Breast epithelium (tissue), 4 donors: ENCODE measurements around the gene OPTN. TPM values are rescaled to one million over a fixed set of nuclear protein-coding genes. Genes with fewer than 3 reads are reported as not detected.
"Not testable (repeated sequence)": the region's sequence is repeated elsewhere in the genome, so short reads cannot be mapped to it uniquely, and the experiment has no call there.

Source experiments
- DNase-seq, 2 donors: peaks; one replicate each; pipeline ENCODE4 v3.0.0-alpha.2; 2019; ENCODE audit warnings: low spot score in 2 of 2
- H3K27ac ChIP-seq, 2 donors: fragments of 200-600 bp; sonication (generic) in 1 of 2; one replicate each; pipeline ENCODE4 v1.5.1; 2016 to 2019; ENCODE audit warnings: mild to moderate bottlenecking in 1 of 2
- H3K27me3 ChIP-seq, 2 donors: fragments of 200-600 bp; sonication (generic) in 1 of 2; one replicate each; pipeline versions ENCODE4 v1.5.1 to v1.6.0; 2017 to 2019; ENCODE audit warnings: control low read depth in 1 of 2, mild to moderate bottlenecking in 1 of 2
- H3K36me3 ChIP-seq: fragments of 200-600 bp; one replicate; pipeline ENCODE4 v1.5.1; 2019
- H3K4me1 ChIP-seq, 2 donors: fragments of 200-600 bp; sonication (generic); one replicate each; pipeline ENCODE4 v1.5.1; 2016 to 2019; ENCODE audit warnings: control low read depth in 1 of 2
- H3K4me3 ChIP-seq, 3 donors: fragments of 200-600 bp; sonication (generic); 1 replicate in 2 of 3; 2 replicates in 1 of 3; pipeline ENCODE4 v1.5.1; 2016 to 2019; ENCODE audit warnings: mild to moderate bottlenecking in 3 of 3, moderate library complexity in 2 of 3
- H3K9me3 ChIP-seq, 2 donors: fragments of 200-600 bp; sonication (generic) in 1 of 2; one replicate each; pipeline ENCODE4 v1.5.1; 2016 to 2019; ENCODE audit warnings: control low read depth in 1 of 2
- POLR2A ChIP-seq: fragments of 450-650 bp; IDR thresholded peaks from one replicate; pipeline ENCODE4 v1.6.1; 2016; ENCODE audit warnings: antibody characterized with exemption, mild to moderate bottlenecking, moderate library complexity
- POLR2AphosphoS5 ChIP-seq, 3 donors: sonication (generic); formaldehyde crosslinking; IDR thresholded peaks; one replicate each; pipeline ENCODE4 v1.6.1; 2017; ENCODE audit warnings: antibody characterized with exemption in 3 of 3
- intact Hi-C: fragments of 100-400 bp; cut with DNase I; formaldehyde crosslinking; loops from one replicate; pipeline ENCODE4 v1.15.1; 2023; ENCODE audit warnings: low total_unique reads
- total RNA-seq, 3 donors: library from RNA; depleted of rRNA; stranded (reverse); fragments of >200 nt; gene quantifications; one replicate each; pipeline ENCODE4 v1.1.0, GENCODE V29; 2016
- TF ChIP-seq, protein P1 (sequence below), 3 donors: fragments of 450-650 bp; IDR thresholded peaks; one replicate each; pipeline ENCODE4 v1.5.1; 2016 to 2017; ENCODE audit warnings: antibody characterized with exemption in 3 of 3, mild to moderate bottlenecking in 3 of 3, moderate library complexity in 3 of 3

Gene OPTN
- total RNA-seq, 3 donors from 2014 or later = 43.9 to 119 (median 49.2) TPM

DNA sequence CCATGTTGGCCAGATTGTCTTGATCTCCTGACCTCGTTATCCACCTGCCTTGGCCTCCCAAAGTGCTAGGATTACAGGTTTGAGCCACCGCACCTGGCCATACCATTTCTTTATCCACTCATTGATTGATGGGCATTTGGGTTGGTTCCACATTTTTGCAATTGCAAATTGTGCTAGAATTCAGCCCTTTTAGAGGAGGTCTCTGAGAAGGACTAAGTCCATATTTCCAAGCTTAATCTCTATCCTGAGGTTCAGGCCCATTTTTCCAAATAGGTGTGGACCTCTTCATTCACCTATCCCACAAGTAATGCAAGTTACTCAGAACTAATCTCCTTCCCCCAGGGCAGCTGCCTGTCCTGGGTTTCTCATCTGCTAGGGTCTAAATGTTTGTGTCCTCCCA is 9.7 kb upstream of the OPTN start:
- no peak for DNase-seq
- no peak overlapping the region for H3K4me3 ChIP-seq
- TF ChIP-seq POLR2A (no peak), POLR2AphosphoS5 (IDR thresholded peaks at IDR 0.05) (no peak)
- TF ChIP-seq, protein P1, sequence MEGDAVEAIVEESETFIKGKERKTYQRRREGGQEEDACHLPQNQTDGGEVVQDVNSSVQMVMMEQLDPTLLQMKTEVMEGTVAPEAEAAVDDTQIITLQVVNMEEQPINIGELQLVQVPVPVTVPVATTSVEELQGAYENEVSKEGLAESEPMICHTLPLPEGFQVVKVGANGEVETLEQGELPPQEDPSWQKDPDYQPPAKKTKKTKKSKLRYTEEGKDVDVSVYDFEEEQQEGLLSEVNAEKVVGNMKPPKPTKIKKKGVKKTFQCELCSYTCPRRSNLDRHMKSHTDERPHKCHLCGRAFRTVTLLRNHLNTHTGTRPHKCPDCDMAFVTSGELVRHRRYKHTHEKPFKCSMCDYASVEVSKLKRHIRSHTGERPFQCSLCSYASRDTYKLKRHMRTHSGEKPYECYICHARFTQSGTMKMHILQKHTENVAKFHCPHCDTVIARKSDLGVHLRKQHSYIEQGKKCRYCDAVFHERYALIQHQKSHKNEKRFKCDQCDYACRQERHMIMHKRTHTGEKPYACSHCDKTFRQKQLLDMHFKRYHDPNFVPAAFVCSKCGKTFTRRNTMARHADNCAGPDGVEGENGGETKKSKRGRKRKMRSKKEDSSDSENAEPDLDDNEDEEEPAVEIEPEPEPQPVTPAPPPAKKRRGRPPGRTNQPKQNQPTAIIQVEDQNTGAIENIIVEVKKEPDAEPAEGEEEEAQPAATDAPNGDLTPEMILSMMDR (IDR thresholded peaks at IDR 0.05) = no peak

DNA sequence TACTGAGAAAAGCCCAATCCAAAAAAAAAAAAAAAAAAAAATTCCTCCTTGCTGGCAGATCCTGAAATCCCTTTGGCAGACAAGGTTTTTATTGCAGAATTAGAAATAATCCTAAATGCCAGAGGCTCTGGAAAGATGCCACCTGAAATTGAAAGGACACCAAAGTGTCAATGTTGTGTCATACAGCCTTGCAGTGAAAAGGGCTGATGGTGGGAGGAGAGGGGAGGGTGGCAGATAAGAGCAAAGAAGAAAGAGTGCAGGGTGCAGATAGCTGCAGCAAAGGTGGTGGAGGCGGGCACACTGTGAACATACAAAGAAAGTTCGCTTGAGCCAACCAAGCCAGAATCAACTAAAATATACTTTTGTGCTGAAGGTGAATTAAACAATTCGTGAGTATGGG is 8.2 kb upstream of the OPTN start:
- Histone ChIP-seq H3K4me3 (no peak overlapping the region), H3K4me1 (no peaks in the 10 kb centered on the region), H3K9me3 (no peaks in the 10 kb centered on the region), H3K36me3 (no peaks in the 10 kb centered on the region), H3K27ac (no peak overlapping the region), H3K27me3 (no peaks in the 10 kb centered on the region)
- TF ChIP-seq POLR2A (no peak), POLR2AphosphoS5 (IDR thresholded peaks at IDR 0.05) (no peak)
- TF ChIP-seq, protein P1 (IDR thresholded peaks at IDR 0.05) = no peak
- intact Hi-C loops = no loop called here
- DNase-seq = no peak

More for the DNA sequence above, 9.7 kb upstream of the OPTN start:
- Histone ChIP-seq H3K27me3 (no peaks in the 10 kb centered on the region), H3K27ac (no peak overlapping the region), H3K36me3 (no peaks in the 10 kb centered on the region), H3K4me1 (no peaks in the 10 kb centered on the region), H3K9me3 (no peaks in the 10 kb centered on the region)
- intact Hi-C loops = no loop called here

DNA sequence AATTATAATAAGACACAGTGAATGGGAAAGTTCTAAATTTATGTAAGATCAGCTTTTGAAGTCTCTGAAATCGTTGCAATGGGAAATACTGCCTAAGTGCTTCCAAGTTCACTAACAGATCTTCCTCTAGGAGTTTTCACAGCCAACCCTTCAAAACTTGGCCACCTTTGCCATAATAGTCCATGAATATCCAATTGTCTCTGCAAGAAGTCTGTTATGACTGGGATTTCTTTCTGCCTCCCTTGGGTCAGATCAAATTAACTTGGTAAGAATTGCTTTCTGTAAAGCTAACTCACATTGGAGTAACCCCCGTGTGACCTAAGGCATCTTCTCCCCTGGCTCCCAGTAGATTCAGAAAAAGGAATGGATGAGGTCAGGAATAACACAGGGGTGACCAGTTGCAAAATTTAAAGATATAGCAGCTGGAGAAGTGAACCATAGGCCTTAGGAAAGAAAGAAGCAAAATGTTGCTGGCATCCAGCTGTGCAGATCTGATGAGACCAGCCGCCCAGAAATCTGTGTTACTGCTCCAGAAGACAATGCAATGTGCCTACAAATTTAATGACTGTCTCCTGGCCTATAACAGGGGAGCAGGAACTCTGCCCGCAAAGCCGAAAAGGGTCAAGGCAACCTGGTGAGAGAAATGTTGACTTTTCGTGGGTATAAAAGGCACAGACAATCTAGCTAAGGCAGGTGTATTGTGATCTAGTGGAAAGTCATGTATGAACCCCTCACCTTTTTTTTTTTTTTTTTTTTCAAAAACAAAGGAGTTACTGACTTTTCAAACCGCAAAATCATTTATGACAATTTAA is 7.5 kb upstream of the OPTN start:
- intact Hi-C loops = no loop called here
- H3K36me3 ChIP-seq = no peaks in the 10 kb centered on the region
- TF ChIP-seq POLR2AphosphoS5 (IDR thresholded peaks at IDR 0.05) (no peak), POLR2A (no peak)
- TF ChIP-seq, protein P1 (IDR thresholded peaks at IDR 0.05) = no peak
- no peaks in the 10 kb centered on the region for H3K4me1 ChIP-seq
- DNase-seq = no peak
- H3K9me3 ChIP-seq = no peaks in the 10 kb centered on the region
- H3K4me3 ChIP-seq = no peak overlapping the region
- H3K27ac ChIP-seq = peak overlapping the region in 1 of 2 donors; percentile 20
- H3K27me3 ChIP-seq = no peaks in the 10 kb centered on the region

DNA sequence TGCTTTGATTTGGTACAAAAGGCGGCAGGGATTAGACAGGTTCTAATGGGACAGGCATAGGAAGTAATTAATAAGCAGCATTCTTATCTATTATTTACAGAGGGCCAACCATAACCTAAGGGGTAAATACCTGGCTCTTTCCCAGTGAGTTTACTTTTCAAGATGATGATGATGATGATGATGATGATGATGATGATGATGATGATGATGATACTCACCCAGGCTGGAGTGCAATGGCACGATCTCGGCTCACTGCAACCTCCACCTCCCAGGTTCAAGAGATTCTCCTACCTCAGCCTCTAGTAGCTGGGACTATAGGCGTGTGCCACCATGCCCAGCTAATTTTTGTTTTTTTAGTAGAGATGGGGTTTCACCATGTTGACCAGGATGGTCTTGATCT is 5.9 kb upstream of the OPTN start:
- H3K4me3 ChIP-seq, DNase-seq, intact Hi-C loops, H3K27me3 ChIP-seq, H3K9me3 ChIP-seq, H3K27ac ChIP-seq, H3K4me1 ChIP-seq, H3K36me3 ChIP-seq: not testable (repeated sequence)

DNA sequence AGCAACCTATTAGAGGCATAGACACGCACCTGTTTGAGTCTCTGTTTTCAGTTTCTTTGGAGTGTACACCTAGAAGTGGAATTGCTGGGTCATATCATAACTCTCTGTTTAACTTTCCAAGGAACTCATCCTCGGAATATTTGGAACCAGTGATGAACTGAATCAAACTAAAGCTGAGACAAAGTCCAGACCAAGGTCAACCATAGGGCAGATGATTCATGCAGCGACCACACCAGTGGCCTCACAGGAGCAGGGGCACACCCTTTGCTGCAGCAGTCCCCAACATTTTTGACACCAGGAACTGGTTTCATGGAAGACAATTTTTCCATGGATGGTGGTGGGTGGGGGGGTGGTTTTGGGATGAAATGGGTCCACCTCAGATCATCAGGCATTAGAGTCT is 4.9 kb upstream of the OPTN start:
- Histone ChIP-seq H3K36me3 (no peaks in the 10 kb centered on the region), H3K27ac (no peak overlapping the region), H3K9me3 (no peaks in the 10 kb centered on the region), H3K4me3 (no peak overlapping the region), H3K27me3 (no peaks in the 10 kb centered on the region), H3K4me1 (no peaks in the 10 kb centered on the region)
- intact Hi-C loops = no loop called here
- no peak for TF ChIP-seq POLR2AphosphoS5 (IDR thresholded peaks at IDR 0.05)
- no peak for TF ChIP-seq POLR2A
- TF ChIP-seq, protein P1 (IDR thresholded peaks at IDR 0.05) = no peak
- DNase-seq = no peak
